Measurements from ENCODE around the gene TOLLIP. TPM values are rescaled to one million over a fixed set of nuclear protein-coding genes. Genes with fewer than 3 reads are reported as not detected.

The TOLLIP gene
- total RNA-seq, 2 donors from 2014 or later: 29.6 to 41.0 TPM

DNA sequence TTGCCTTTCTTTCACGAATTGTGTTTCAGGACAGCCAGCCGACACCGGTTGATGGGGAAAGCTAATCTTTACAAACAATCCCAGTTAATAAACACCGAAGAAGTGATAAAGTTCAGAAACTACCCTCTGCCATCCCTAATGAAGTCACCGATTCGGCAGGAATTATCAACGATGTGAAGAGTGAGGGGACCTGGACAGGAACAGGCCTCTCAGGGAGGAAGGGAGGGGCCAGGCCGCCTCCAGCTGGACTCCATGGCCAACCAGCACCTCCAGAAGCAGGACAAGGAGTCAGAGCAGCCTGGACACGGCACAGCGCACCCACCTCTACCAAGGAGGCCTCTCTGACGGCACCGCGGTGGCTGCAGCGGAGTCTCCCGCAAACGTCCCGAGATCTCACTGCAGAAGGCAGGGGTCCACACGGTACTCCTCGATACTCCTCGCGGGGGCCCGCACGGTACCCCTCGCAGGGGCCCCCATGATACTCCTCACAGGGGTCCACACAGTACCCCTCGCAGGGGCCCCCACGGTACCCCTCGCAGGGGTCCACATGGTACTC lies 3.9 kb downstream of the TOLLIP start:
- DNase-seq (ENCODE audit: low spot score): peak; percentile 38
- H3K27ac ChIP-seq: no peak overlapping the region
- no peaks in the 10 kb centered on the region for H3K9me3 ChIP-seq
- H3K27me3 ChIP-seq: no peaks in the 10 kb centered on the region
- TF ChIP-seq, protein P1, sequence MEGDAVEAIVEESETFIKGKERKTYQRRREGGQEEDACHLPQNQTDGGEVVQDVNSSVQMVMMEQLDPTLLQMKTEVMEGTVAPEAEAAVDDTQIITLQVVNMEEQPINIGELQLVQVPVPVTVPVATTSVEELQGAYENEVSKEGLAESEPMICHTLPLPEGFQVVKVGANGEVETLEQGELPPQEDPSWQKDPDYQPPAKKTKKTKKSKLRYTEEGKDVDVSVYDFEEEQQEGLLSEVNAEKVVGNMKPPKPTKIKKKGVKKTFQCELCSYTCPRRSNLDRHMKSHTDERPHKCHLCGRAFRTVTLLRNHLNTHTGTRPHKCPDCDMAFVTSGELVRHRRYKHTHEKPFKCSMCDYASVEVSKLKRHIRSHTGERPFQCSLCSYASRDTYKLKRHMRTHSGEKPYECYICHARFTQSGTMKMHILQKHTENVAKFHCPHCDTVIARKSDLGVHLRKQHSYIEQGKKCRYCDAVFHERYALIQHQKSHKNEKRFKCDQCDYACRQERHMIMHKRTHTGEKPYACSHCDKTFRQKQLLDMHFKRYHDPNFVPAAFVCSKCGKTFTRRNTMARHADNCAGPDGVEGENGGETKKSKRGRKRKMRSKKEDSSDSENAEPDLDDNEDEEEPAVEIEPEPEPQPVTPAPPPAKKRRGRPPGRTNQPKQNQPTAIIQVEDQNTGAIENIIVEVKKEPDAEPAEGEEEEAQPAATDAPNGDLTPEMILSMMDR (IDR thresholded peaks at IDR 0.05): no peak
- H3K4me1 ChIP-seq: peaks cover 0 to 73% of the 10 kb centered on the region in 2 donors
- H3K4me3 ChIP-seq: no peak overlapping the region
- H3K36me3 ChIP-seq: no peaks in the 10 kb centered on the region

DNA sequence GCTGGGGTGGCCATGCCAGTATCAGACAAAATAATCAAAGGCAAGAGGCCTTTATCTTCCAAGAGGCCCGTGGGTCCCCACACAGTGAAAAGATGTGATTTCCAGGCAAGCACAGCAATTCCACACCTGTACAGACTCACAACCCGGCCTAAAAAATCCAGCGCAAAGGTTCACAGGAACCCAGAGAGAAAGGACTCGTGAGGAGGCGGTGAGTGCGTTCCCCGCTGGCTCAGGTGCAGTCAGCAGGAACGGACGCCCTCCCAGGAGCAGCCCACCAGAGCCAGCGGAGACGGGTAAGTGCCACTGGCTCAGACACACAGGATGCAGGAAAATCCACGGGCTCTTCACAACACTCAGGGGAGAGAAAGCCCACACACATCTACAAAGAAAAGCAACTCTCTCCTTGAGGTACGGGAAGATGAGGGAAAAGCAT lies 4.4 kb downstream of the TOLLIP start:
- Histone ChIP-seq H3K4me1 (peaks cover 0 to 68% of the 10 kb centered on the region in 2 donors), H3K4me3 (no peak overlapping the region), H3K36me3 (no peaks in the 10 kb centered on the region), H3K27ac (no peak overlapping the region), H3K27me3 (no peaks in the 10 kb centered on the region), H3K9me3 (no peaks in the 10 kb centered on the region)
- DNase-seq (ENCODE audit: low spot score): peak; percentile 57
- TF ChIP-seq, protein P1 (IDR thresholded peaks at IDR 0.05): no peak

GRCh38 chr11:1304380-1304779 lies 5.1 kb downstream of the TOLLIP start:
- peak; percentile 58 for DNase-seq (ENCODE audit: low spot score)
- TF ChIP-seq, protein P1 (IDR thresholded peaks at IDR 0.05): no peak
- Histone ChIP-seq H3K27me3 (no peaks in the 10 kb centered on the region), H3K27ac (peak overlapping the region in 1 of 2 donors; percentile 49), H3K36me3 (no peaks in the 10 kb centered on the region), H3K9me3 (no peaks in the 10 kb centered on the region), H3K4me3 (no peak overlapping the region), H3K4me1 (peaks cover 0 to 70% of the 10 kb centered on the region in 2 donors)

DNA sequence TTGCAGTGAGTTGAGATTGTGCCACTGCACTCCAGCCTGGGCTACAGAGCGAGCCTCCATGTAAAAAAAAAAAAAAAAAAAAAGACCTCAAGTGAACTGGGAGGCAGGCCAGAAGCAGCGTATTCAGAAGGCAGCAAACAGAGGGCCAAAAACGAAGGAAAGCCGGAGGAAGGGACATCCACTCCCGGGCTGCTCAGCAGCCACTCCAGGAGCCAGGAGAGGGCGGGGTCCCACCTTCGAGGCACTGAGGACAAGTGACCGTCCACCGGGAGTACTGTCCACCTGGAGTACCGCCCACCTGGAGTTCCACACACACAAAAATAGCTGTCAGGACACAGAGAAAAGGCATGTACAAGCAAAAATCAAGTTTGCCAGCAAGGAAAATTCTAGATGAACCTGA lies 5.5 kb downstream of the TOLLIP start:
- Histone ChIP-seq H3K27ac (peak overlapping the region in 1 of 2 donors; percentile 49), H3K9me3 (no peaks in the 10 kb centered on the region), H3K4me1 (peaks cover 0 to 72% of the 10 kb centered on the region in 2 donors), H3K27me3 (no peaks in the 10 kb centered on the region), H3K4me3 (no peak overlapping the region), H3K36me3 (no peaks in the 10 kb centered on the region)
- peak; percentile 57 for DNase-seq (ENCODE audit: low spot score)
- TF ChIP-seq, protein P1 (IDR thresholded peaks at IDR 0.05): no peak

DNA sequence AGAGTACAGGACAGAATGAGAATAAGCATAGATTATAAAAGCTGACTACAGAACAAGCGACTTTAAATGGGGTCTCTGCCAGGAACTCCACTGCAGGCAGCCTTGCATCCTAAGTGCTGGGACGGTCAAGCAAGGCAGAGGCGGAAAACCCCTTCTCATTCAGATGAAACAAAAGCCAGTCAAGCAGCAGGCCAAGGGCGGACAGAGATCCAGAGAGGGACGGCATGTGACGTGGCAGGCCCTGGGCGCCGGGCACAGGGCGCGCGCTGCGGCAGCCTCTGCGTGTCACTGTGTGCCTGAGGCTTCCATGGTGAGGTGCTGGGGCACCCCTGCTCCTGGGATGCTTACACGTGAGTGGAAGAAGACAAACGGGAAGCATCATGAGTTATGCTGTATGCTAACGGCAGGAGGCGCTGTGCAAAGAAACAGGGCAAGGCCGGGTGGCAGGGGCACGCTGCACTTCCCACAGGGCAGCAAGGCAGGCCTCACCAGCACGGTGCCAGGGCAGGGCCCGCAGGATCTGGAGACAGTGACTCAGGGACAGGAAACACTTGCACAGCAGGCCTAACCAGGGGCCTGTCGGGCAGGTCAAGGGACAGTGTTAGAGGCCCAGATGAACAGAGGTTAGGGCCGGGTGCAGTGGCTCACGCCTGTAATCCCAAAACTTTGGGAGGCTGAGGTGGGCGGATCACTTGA lies 6.2 kb downstream of the TOLLIP start:
- H3K36me3 ChIP-seq: no peaks in the 10 kb centered on the region
- H3K4me3 ChIP-seq: no peak overlapping the region
- no peaks in the 10 kb centered on the region for H3K9me3 ChIP-seq
- H3K27me3 ChIP-seq: no peaks in the 10 kb centered on the region
- TF ChIP-seq, protein P1 (IDR thresholded peaks at IDR 0.05): no peak
- peak; percentile 55 for DNase-seq (ENCODE audit: low spot score)
- peak overlapping the region in 1 of 2 donors; percentile 49 for H3K27ac ChIP-seq
- H3K4me1 ChIP-seq: peaks cover 0 to 70% of the 10 kb centered on the region in 2 donors
